GM10248 (cell line): ENCODE measurements around the gene TMEM151B.

ENCODE experiments used
- CTCF ChIA-PET: fragments of 300-600 bp; sonication (Branson Sonifier 250); formaldehyde crosslinking; extraction: SDS; loops from one replicate; lab custom pipeline; 2021; ENCODE audit warnings: antibody characterized with exemption; lab: Yijun Ruan, JAX
- POLR2A ChIA-PET: fragments of 350-650 bp; sonication (Branson Sonifier 250); formaldehyde crosslinking; extraction: SDS; loops from one replicate; lab custom pipeline; 2020; ENCODE audit warnings: antibody characterized with exemption; lab: Yijun Ruan, JAX
- DNase-seq: peaks from one replicate; pipeline ENCODE4 v3.0.0; 2012; ENCODE audit errors: extremely low spot score
- CTCF ChIP-seq: IDR thresholded peaks from 2 replicates; pipeline ENCODE4 v1.5.1; 2012; ENCODE audit warnings: mild to moderate bottlenecking, low read depth; ENCODE audit errors: extremely low read depth, missing control alignments, control extremely low read depth

The TMEM151B gene

GRCh38 chr6:44277763-44278162 lies 7.5 kb downstream of the TMEM151B start:
- POLR2A ChIA-PET: interaction anchor here (0.6 kb wide), 1 partner anchor 117 kb away, joined by 4 read pairs; no protein-coding TSS in a partner anchor
- DNase-seq: no peak
- CTCF ChIA-PET: interaction anchor here (1.1 to 3.1 kb wide), 8 partner anchors 10 to 105 kb away, joined by 3 to 19 read pairs (median 4); partner anchors contain the start of gene AARS2
- TF ChIP-seq CTCF: no peak

GRCh38 chr6:44278315-44278714 lies 8.1 kb downstream of the TMEM151B start:
- ChIA-PET POLR2A (interaction anchor here (0.6 kb wide), 2 partner anchors 27 to 117 kb away, joined by 4 read pairs; no protein-coding TSS in a partner anchor), CTCF (interaction anchor here (1.1 to 3.1 kb wide), 7 partner anchors 10 to 106 kb away, joined by 3 to 19 read pairs (median 3); partner anchors contain the start of gene AARS2)
- no peak for DNase-seq
- TF ChIP-seq CTCF: no peak

GRCh38 chr6:44278774-44279697 lies 8.8 kb downstream of the TMEM151B start:
- CTCF ChIA-PET: interaction anchor here (1.1 to 3.1 kb wide), 6 partner anchors 9 to 106 kb away, joined by 3 to 19 read pairs (median 4); partner anchors contain the start of gene AARS2
- POLR2A ChIA-PET: interaction anchor here (0.6 kb wide), 1 partner anchor 26 kb away, joined by 4 read pairs; no protein-coding TSS in a partner anchor
- no peak for TF ChIP-seq CTCF

GRCh38 chr6:44284121-44284520 lies 13.9 kb downstream of the TMEM151B start:
- ChIA-PET CTCF (interaction anchor here (0.8 to 6.5 kb wide), 4 partner anchors 8 to 30 kb away, joined by 3 to 39 read pairs (median 5); partner anchors contain the start of genes AARS2 and TMEM151B), POLR2A (no interaction called here)
- no peak for DNase-seq
- no peak for TF ChIP-seq CTCF

More at GRCh38 chr6:44278774-44279697, 8.8 kb downstream of the TMEM151B start:
- no peak for DNase-seq

GRCh38 chr6:44284867-44285266 lies 14.6 kb downstream of the TMEM151B start:
- DNase-seq: no peak
- POLR2A ChIA-PET: no interaction called here
- no peak for TF ChIP-seq CTCF
- CTCF ChIA-PET: interaction anchor here (1.0 to 6.5 kb wide), 2 partner anchors 12 to 17 kb away, joined by 3 to 39 read pairs; partner anchors contain the start of gene TMEM151B
